K562 (cell line): ENCODE results near the gene NAIF1. TPM values are rescaled to one million over a fixed set of nuclear protein-coding genes. Genes with fewer than 3 reads are reported as not detected.

Experiments used
- HINFP ChIP-seq: fragments of 450-650 bp; conservative IDR thresholded peaks from 2 replicates; pipeline ENCODE4 v1.6.1; 2016; ENCODE audit warnings: missing genetic modification characterization, low read depth, mild to moderate bottlenecking, control low read depth, missing compliant biosample characterization
- HSF4 ChIP-seq: fragments of 250-450 bp; sonication (Bioruptor Pico); IDR thresholded peaks from 2 replicates; pipeline ENCODE4 v2.1.2; 2022; ENCODE audit warnings: mild to moderate bottlenecking, moderate library complexity, borderline replicate concordance
- L3MBTL2 ChIP-seq: fragments of 450-650 bp; IDR thresholded peaks from 2 replicates; pipeline ENCODE4 v1.6.1; 2016; ENCODE audit warnings: mild to moderate bottlenecking, moderate library complexity
- MEF2A ChIP-seq: IDR thresholded peaks from 2 replicates; pipeline ENCODE4 v1.6.1; 2011; ENCODE audit warnings: low read depth, mild to moderate bottlenecking, low read length, moderate library complexity; ENCODE audit not compliant: control insufficient read depth
- REST ChIP-seq, 2 experiments: fragments of 450-650 bp; formaldehyde crosslinking in 1 of 2; IDR thresholded peaks; 2 replicates each; pipeline versions ENCODE4 v1.4.0 to v1.6.1; 2014 to 2020; ENCODE audit warnings: mild to moderate bottlenecking in 2 of 2, borderline replicate concordance in 1 of 2, low read depth in 1 of 2
- RREB1 ChIP-seq: fragments of 250-450 bp; sonication (Bioruptor Pico); IDR thresholded peaks from 2 replicates; pipeline ENCODE4 v1.4.0; 2020
- TAF15 ChIP-seq: fragments of 200-400 bp; formaldehyde crosslinking; IDR thresholded peaks from 2 replicates; pipeline ENCODE4 v1.6.1; 2017; ENCODE audit warnings: mild to moderate bottlenecking, low read depth, low read length, moderate library complexity
- TAL1 ChIP-seq: fragments of 450-650 bp; IDR thresholded peaks from 2 replicates; pipeline ENCODE4 v1.6.1; 2016; ENCODE audit warnings: mild to moderate bottlenecking
- ZC3H8 ChIP-seq: fragments of 450-650 bp; IDR thresholded peaks from 2 replicates; pipeline ENCODE4 v1.6.1; 2017
- ZNF140 ChIP-seq: fragments of 250-450 bp; sonication (Bioruptor Pico); IDR thresholded peaks from 2 replicates; pipeline ENCODE4 v1.8.0; 2021; ENCODE audit warnings: moderate library complexity, mild to moderate bottlenecking, inconsistent platforms
- polyA plus RNA-seq, 8 experiments: library from polyadenylated mRNA; depleted of rRNA in 4 of 8; stranded (reverse) in 5 of 8; unstranded in 3 of 8; fragments of >200 nt; fragmentation: Nextera tagmentation in 2 of 8; fragmentation: Illumina TruSeq in 1 of 8; extraction: Ambion mirVana in 2 of 8; extraction: Trizol in 1 of 8; gene quantifications; 2 replicates each; pipeline versions ENCODE4 v1.2.1 to v1.2.3, GENCODE V29; 2011 to 2014; ENCODE audit warnings: inconsistent platforms in 1 of 8, missing spikeins in 1 of 8
- total RNA-seq, 7 experiments: library from RNA; depleted of rRNA in 6 of 7; stranded (reverse); fragments of >200 nt in 6 of 7; fragmentation: Illumina TruSeq in 2 of 7; extraction: Trizol in 2 of 7; gene quantifications; 2 replicates each; pipeline versions ENCODE4 v1.2.1 to v1.2.3, GENCODE V29; 2011 to 2021; ENCODE audit warnings: low replicate concordance in 1 of 7

NAIF1 gene
- total and polyA plus RNA-seq, 9 of the 15 experiments (the other 6 are each of a cell fraction or from before 2014, with no cell fraction given): 4.8 to 26.6 (median 17.2) TPM

- peak; percentile 36; the same call in 1 of the 2 replicates for TF ChIP-seq HSF4
- TF ChIP-seq ZNF140 (CRISPR knock-in tag): no peak
- no peak for TF ChIP-seq RREB1 (CRISPR knock-in tag)
- peak; percentile 66 for TF ChIP-seq REST (IDR thresholded peaks at IDR 0.05; ENCODE audit: borderline replicate concordance)
- no peak for TF ChIP-seq REST (CRISPR knock-in tag; IDR thresholded peaks at IDR 0.05; ENCODE audit: low read depth)
- TF ChIP-seq TAF15: no peak
- peak; percentile 82 for TF ChIP-seq L3MBTL2
- no peak for TF ChIP-seq MEF2A
- TF ChIP-seq TAL1: peak; percentile 95
- no peak for TF ChIP-seq HINFP (tag)
- TF ChIP-seq ZC3H8: no peak
These were observed 48.3 kb upstream of the NAIF1 start (continued) for GRCh38 chr9:128115187-128116103.
